HL-60 (cell line): ENCODE results near the gene MCUB.
"Not testable (repeated sequence)": the region's sequence is repeated elsewhere in the genome, so short reads cannot be mapped to it uniquely, and the experiment has no call there.

Experiments used
- DNase-seq, 2 experiments: peaks; one replicate each; pipeline ENCODE4 v3.0.0-alpha.2; 2010 to 2020; ENCODE audit warnings: low read depth in 1 of 2, low spot score in 1 of 2
- H3K27ac ChIP-seq: fragments of 250-450 bp; sonication (Bioruptor Pico); replicated peaks from 2 replicates; pipeline ENCODE4 v1.5.1; 2020; ENCODE audit warnings: mild to moderate bottlenecking, moderate library complexity
- H3K27me3 ChIP-seq: fragments of 250-450 bp; sonication (Bioruptor Pico); 2 replicates; pipeline ENCODE4 v1.5.1; 2021; ENCODE audit warnings: mild to moderate bottlenecking, moderate library complexity; ENCODE audit not compliant: insufficient read depth, poor library complexity, severe bottlenecking
- H3K4me3 ChIP-seq: replicated peaks from 2 replicates; pipeline ENCODE4 v1.5.1; 2011; ENCODE audit warnings: mild to moderate bottlenecking, control low read depth, low read length; ENCODE audit not compliant: insufficient read depth
- CTCF ChIP-seq: IDR thresholded peaks from one replicate; pipeline ENCODE4 v1.5.1; 2011; ENCODE audit warnings: low read length, control low read depth, inconsistent platforms; ENCODE audit not compliant: insufficient read depth
- GABPA ChIP-seq: IDR thresholded peaks from 2 replicates; pipeline ENCODE4 v1.6.1; 2012; ENCODE audit warnings: low read depth
- POLR2AphosphoS5 ChIP-seq: IDR thresholded peaks from 2 replicates; pipeline ENCODE4 v1.6.1; 2012; ENCODE audit warnings: low read depth
- SPI1 ChIP-seq: IDR thresholded peaks from 2 replicates; pipeline ENCODE4 v1.6.1; 2012; ENCODE audit warnings: low read depth, mild to moderate bottlenecking, borderline replicate concordance
- TF ChIP-seq, protein P1 (sequence below): IDR thresholded peaks from 2 replicates; pipeline ENCODE4 v1.6.1; 2012; ENCODE audit warnings: low read depth; ENCODE audit not compliant: insufficient replicate concordance

MCUB gene

DNA sequence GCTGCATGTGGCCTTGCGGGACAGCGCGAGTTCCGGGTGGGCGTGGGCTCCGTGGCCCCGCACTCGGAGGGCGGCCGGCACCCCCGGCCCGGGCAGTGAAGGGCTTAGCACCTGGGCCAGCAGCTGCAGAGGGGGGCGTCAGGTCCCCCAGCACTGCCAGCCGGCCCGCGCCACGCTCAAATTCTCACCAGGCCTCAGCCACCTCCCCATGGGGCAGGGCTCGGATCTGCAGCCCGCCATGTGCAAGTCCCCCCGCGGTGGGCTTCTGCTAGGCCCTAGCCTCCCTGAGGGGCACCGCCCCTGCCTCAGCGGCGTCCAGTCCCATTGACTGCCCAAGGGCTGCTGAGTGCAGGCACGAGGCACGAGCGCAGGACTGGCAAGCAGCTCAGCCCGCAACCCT, 2.6 kb upstream of the MCUB start:
- DNase-seq = no peak
- TF ChIP-seq, protein P1, sequence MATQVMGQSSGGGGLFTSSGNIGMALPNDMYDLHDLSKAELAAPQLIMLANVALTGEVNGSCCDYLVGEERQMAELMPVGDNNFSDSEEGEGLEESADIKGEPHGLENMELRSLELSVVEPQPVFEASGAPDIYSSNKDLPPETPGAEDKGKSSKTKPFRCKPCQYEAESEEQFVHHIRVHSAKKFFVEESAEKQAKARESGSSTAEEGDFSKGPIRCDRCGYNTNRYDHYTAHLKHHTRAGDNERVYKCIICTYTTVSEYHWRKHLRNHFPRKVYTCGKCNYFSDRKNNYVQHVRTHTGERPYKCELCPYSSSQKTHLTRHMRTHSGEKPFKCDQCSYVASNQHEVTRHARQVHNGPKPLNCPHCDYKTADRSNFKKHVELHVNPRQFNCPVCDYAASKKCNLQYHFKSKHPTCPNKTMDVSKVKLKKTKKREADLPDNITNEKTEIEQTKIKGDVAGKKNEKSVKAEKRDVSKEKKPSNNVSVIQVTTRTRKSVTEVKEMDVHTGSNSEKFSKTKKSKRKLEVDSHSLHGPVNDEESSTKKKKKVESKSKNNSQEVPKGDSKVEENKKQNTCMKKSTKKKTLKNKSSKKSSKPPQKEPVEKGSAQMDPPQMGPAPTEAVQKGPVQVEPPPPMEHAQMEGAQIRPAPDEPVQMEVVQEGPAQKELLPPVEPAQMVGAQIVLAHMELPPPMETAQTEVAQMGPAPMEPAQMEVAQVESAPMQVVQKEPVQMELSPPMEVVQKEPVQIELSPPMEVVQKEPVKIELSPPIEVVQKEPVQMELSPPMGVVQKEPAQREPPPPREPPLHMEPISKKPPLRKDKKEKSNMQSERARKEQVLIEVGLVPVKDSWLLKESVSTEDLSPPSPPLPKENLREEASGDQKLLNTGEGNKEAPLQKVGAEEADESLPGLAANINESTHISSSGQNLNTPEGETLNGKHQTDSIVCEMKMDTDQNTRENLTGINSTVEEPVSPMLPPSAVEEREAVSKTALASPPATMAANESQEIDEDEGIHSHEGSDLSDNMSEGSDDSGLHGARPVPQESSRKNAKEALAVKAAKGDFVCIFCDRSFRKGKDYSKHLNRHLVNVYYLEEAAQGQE = no peak
- no peak for TF ChIP-seq SPI1
- TF ChIP-seq CTCF = no peak
- TF ChIP-seq GABPA = no peak
- TF ChIP-seq POLR2AphosphoS5 = no peak
- Histone ChIP-seq H3K27me3 (peaks cover 7% of the 10 kb centered on the region), H3K27ac (no peak overlapping the region), H3K4me3 (no peak overlapping the region)

DNA sequence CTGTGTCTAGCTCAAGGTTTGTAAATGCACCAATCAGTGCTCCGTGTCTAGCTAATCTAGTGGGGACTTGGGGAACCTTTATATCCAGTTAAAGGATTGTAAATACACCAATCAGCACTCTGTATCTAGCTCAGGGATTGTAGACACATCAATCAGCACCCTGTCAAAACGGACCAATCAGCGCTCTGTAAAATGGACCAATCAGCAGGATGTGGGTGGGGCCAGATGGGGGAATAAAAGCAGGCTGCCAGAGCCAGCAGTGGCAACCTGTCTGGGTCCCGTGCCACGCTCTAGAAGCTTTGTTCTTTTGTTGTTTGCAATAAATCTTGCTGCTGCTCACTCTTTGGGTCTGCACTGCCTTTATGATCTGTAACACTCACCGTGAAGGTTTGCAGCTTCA, 2.0 kb upstream of the MCUB start:
- H3K4me3 ChIP-seq, H3K27me3 ChIP-seq, H3K27ac ChIP-seq, DNase-seq: not testable (repeated sequence)

- no peak for TF ChIP-seq CTCF
- H3K4me3 ChIP-seq = peak overlapping the region; percentile 63
- no peak overlapping the region for H3K27ac ChIP-seq
- peaks cover 11% of the 10 kb centered on the region for H3K27me3 ChIP-seq
- no peak for DNase-seq
Observed at GRCh38 chr4:109559625-109559982, 442 bp upstream of the MCUB start.

DNA sequence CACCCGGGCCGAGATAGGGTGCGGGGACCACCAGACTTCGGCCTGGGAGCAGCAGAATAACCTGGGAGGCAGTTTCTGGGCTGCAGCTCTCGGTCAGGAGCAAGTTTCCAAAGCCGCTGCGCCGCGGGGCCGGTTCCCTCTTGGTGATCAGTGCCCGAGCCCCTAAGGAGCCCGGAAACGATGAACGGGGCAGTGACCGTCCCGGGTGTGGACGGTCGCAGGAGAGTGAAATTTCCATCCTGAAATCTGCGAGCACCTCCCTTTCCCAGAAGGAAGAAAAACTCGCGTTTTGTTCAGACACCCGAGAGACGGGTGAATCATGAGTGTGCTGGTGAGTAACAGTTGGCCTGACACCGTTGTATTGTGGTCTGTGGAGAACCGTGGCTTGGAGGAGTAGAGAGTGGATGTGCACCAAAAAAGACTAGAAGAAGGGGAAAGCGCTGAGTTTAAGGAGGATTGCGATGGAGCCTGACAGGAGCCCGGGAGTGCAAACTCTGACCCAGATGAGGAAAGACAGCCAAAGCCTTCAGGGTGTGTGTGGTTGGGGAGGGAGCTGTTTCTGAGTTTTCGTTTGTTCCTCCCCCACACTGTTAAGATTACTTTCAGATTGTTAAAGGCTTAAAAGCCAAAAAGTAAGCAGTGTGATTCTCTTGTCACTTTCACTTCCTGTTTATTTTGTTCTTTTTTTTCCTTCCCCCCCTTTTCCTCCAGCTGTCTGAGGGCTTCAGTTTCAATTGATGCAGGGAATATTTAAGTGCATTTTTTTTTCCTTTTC, 828 bp downstream of the MCUB start:
- Histone ChIP-seq H3K27ac (no peak overlapping the region), H3K4me3 (peak overlapping the region; percentile 63), H3K27me3 (peaks cover 14% of the 10 kb centered on the region)
- TF ChIP-seq GABPA = no peak
- no peak for TF ChIP-seq CTCF
- peak; percentile 83 for TF ChIP-seq SPI1
- TF ChIP-seq, protein P1 = no peak
- TF ChIP-seq POLR2AphosphoS5 = no peak
- peak; percentile 26 to 47 for DNase-seq
